GM23248 (cell line): ENCODE measurements around the gene TWSG1. TPM values are rescaled to one million over a fixed set of nuclear protein-coding genes. Genes with fewer than 3 reads are reported as not detected.
"Not testable (repeated sequence)": the region's sequence is repeated elsewhere in the genome, so short reads cannot be mapped to it uniquely, and the experiment has no call there.

Experiments used
- DNase-seq: peaks from one replicate; pipeline ENCODE4 v3.0.0-alpha.2; 2015
- H2AFZ ChIP-seq: fragments of 200-600 bp; sonication (generic); 2 replicates; pipeline ENCODE4 v1.6.1; 2016; ENCODE audit warnings: antibody characterized with exemption
- H3F3A ChIP-seq: fragments of 200-600 bp; sonication (generic); 2 replicates; pipeline ENCODE4 v1.6.1; 2016; ENCODE audit warnings: mild to moderate bottlenecking, antibody characterized with exemption, mixed run types; ENCODE audit not compliant: insufficient read depth
- H3K27ac ChIP-seq: fragments of 200-600 bp; sonication (generic); 2 replicates; pipeline ENCODE4 v1.5.1; 2016; ENCODE audit warnings: mild to moderate bottlenecking
- H3K27me3 ChIP-seq: fragments of 200-600 bp; sonication (generic); replicated peaks from 2 replicates; pipeline ENCODE4 v1.6.1; 2016; ENCODE audit warnings: mild to moderate bottlenecking; ENCODE audit not compliant: insufficient read depth
- H3K36me3 ChIP-seq: fragments of 200-600 bp; sonication (generic); 2 replicates; pipeline ENCODE4 v1.6.1; 2016; ENCODE audit warnings: low read depth, mild to moderate bottlenecking
- H3K4me1 ChIP-seq: fragments of 200-600 bp; sonication (generic); 2 replicates; pipeline ENCODE4 v1.6.1; 2016; ENCODE audit warnings: mild to moderate bottlenecking; ENCODE audit not compliant: insufficient read depth
- H3K4me2 ChIP-seq: fragments of 200-600 bp; sonication (generic); one replicate; pipeline ENCODE4 v1.6.1; 2016; ENCODE audit warnings: mild to moderate bottlenecking; ENCODE audit not compliant: unreplicated experiment
- H3K4me3 ChIP-seq: fragments of 200-600 bp; sonication (generic); 2 replicates; pipeline ENCODE4 v1.5.1; 2016; ENCODE audit warnings: mild to moderate bottlenecking
- H3K79me2 ChIP-seq: fragments of 200-600 bp; sonication (generic); 2 replicates; pipeline ENCODE4 v1.6.1; 2016; ENCODE audit warnings: mild to moderate bottlenecking; ENCODE audit not compliant: insufficient read depth
- H3K9ac ChIP-seq: fragments of 200-600 bp; sonication (generic); 2 replicates; pipeline ENCODE4 v1.6.1; 2016; ENCODE audit warnings: mild to moderate bottlenecking
- H3K9me2 ChIP-seq: fragments of 200-600 bp; sonication (generic); 2 replicates; pipeline ENCODE4 v1.6.1; 2016; ENCODE audit warnings: mixed run types, mild to moderate bottlenecking, moderate library complexity; ENCODE audit not compliant: insufficient read depth
- H3K9me3 ChIP-seq: fragments of 200-600 bp; sonication (generic); one replicate; pipeline ENCODE4 v1.6.1; 2017; ENCODE audit warnings: low read depth
- H4K20me1 ChIP-seq: fragments of 200-600 bp; sonication (generic); 2 replicates; pipeline ENCODE4 v1.6.0; 2016; ENCODE audit not compliant: insufficient read depth
- EZH2 ChIP-seq: fragments of 200-600 bp; sonication (generic); IDR thresholded peaks from 2 replicates; pipeline ENCODE4 v1.6.1; 2018; ENCODE audit warnings: antibody characterized with exemption, mild to moderate bottlenecking; ENCODE audit not compliant: insufficient read depth, poor library complexity, severe bottlenecking
- EZH2phosphoT487 ChIP-seq: fragments of 200-600 bp; sonication (generic); IDR thresholded peaks from 2 replicates; pipeline ENCODE4 v1.6.1; 2018; ENCODE audit warnings: antibody characterized with exemption, moderate library complexity, mild to moderate bottlenecking, low read depth; ENCODE audit not compliant: insufficient read depth
- WGBS, 2 experiments: methylation state at CpG; one replicate each; pipeline ENCODE4 v1.1.6; 2015 to 2017; ENCODE audit warnings: low lambda C conversion rate in 2 of 2, low coverage in 1 of 2; ENCODE audit errors: missing lambda C conversion rate in 2 of 2; 5-methylcytosine and 5-hydroxymethylcytosine counted together
- in situ Hi-C: fragments of 300-500 bp; cut with MboI; formaldehyde crosslinking; loops from 2 replicates; pipeline ENCODE4 v1.15.0; 2020
- polyA plus RNA-seq: library from polyadenylated mRNA; unstranded; fragments of >200 nt; fragmentation: Nextera tagmentation; extraction: Ambion mirVana; gene quantifications from 2 replicates; pipeline ENCODE4 v1.2.1, GENCODE V29; 2016
- total RNA-seq: library from RNA; depleted of rRNA; stranded (reverse); fragments of >200 nt; shearing (Covaris generic); gene quantifications from 2 replicates; pipeline ENCODE4 v1.2.3, GENCODE V29; 2014

Gene TWSG1
- total and polyA plus RNA-seq, 2 experiments from 2014 or later: 113 to 136 TPM

- no peaks in the 10 kb centered on the region for H3K9me3 ChIP-seq
- no peak overlapping the region for H3K4me3 ChIP-seq
- H3K4me2 ChIP-seq: no peak overlapping the region
- 0 out of 2 replicates have a peak, but pooled peaks cover 5% of the 10 kb centered on the region for H3F3A ChIP-seq
- in situ Hi-C loops: no loop called here
- H2AFZ ChIP-seq: no peak overlapping the region
- WGBS, 2 experiments: 62 to 70% methylated on average over 9 of the region's 9 CpGs
- H3K27me3 ChIP-seq: no peaks in the 10 kb centered on the region
- no peaks in the 10 kb centered on the region for H4K20me1 ChIP-seq
- no peak for DNase-seq
- H3K9ac ChIP-seq: no peak overlapping the region
- no peak overlapping the region for H3K27ac ChIP-seq
- TF ChIP-seq EZH2 (no peak), EZH2phosphoT487 (no peak)
- no peaks in the 10 kb centered on the region for H3K79me2 ChIP-seq
- peaks cover 14% of the 10 kb centered on the region for H3K4me1 ChIP-seq
- no peaks in the 10 kb centered on the region for H3K9me2 ChIP-seq
- H3K36me3 ChIP-seq: no peaks in the 10 kb centered on the region
Measured at GRCh38 chr18:9421096-9421900, 86.7 kb downstream of the TWSG1 start.

- no peak for DNase-seq
- 75 to 76% methylated on average over 7 of the region's 7 CpGs for WGBS, 2 experiments
- no peak overlapping the region for H3K27ac ChIP-seq
- H3K36me3 ChIP-seq: no peaks in the 10 kb centered on the region
- no peaks in the 10 kb centered on the region for H3K9me3 ChIP-seq
- H3K9ac ChIP-seq: no peak overlapping the region
- no peaks in the 10 kb centered on the region for H3K9me2 ChIP-seq
- H3K27me3 ChIP-seq: no peaks in the 10 kb centered on the region
- peaks cover 8% of the 10 kb centered on the region for H3K4me1 ChIP-seq
- H3K4me2 ChIP-seq: no peak overlapping the region
- H3F3A ChIP-seq: 0 out of 2 replicates have a peak, but pooled peaks cover under 1% of the 10 kb centered on the region
- in situ Hi-C loops: no loop called here
- no peak overlapping the region for H3K4me3 ChIP-seq
- no peak for TF ChIP-seq EZH2phosphoT487
- TF ChIP-seq EZH2: no peak
- no peaks in the 10 kb centered on the region for H4K20me1 ChIP-seq
- H2AFZ ChIP-seq: no peak overlapping the region
- H3K79me2 ChIP-seq: no peaks in the 10 kb centered on the region
Measured at GRCh38 chr18:9421901-9422327, 87.3 kb downstream of the TWSG1 start.

GRCh38 chr18:9422816-9423519 lies 88.4 kb downstream of the TWSG1 start:
- Histone ChIP-seq H3K4me1 (no peaks in the 10 kb centered on the region), H4K20me1 (no peaks in the 10 kb centered on the region), H3K4me3 (no peak overlapping the region), H3K79me2 (no peaks in the 10 kb centered on the region), H2AFZ (no peak overlapping the region), H3F3A (no peaks in the 10 kb centered on the region), H3K9me3 (no peaks in the 10 kb centered on the region), H3K27ac (no peak overlapping the region), H3K9me2 (no peaks in the 10 kb centered on the region), H3K36me3 (no peaks in the 10 kb centered on the region), H3K9ac (no peak overlapping the region), H3K4me2 (no peak overlapping the region), H3K27me3 (no peaks in the 10 kb centered on the region)
- 93 to 94% methylated on average over 6 of the region's 6 CpGs for WGBS, 2 experiments
- DNase-seq: no peak
- TF ChIP-seq EZH2phosphoT487: no peak
- in situ Hi-C loops: no loop called here

- H3K4me1 ChIP-seq, H3K4me3 ChIP-seq, H3K9ac ChIP-seq, H3K4me2 ChIP-seq, DNase-seq, H3K9me3 ChIP-seq, H2AFZ ChIP-seq, H4K20me1 ChIP-seq, H3K27me3 ChIP-seq, H3K36me3 ChIP-seq, H3K9me2 ChIP-seq, in situ Hi-C loops, H3K27ac ChIP-seq, H3K79me2 ChIP-seq, H3F3A ChIP-seq: not testable (repeated sequence)
- 79 to 83% methylated on average over 1 of the region's 1 CpG for WGBS, 2 experiments
Measured at GRCh38 chr18:9423648-9424047, 89.1 kb downstream of the TWSG1 start.

- H3K4me1 ChIP-seq, H3K36me3 ChIP-seq, H3K9me3 ChIP-seq, H3K9ac ChIP-seq, DNase-seq, H3K4me3 ChIP-seq, H4K20me1 ChIP-seq, H3K27ac ChIP-seq, in situ Hi-C loops, H3F3A ChIP-seq, H3K27me3 ChIP-seq, H3K79me2 ChIP-seq, H2AFZ ChIP-seq, H3K4me2 ChIP-seq, H3K9me2 ChIP-seq: not testable (repeated sequence)
- 63 to 64% methylated on average over 5 of the region's 5 CpGs for WGBS, 2 experiments
Measured at GRCh38 chr18:9424235-9424634, 89.7 kb downstream of the TWSG1 start.
